Right forelimb (tissue), 1 donor: ENCODE measurements around the gene OR5AR1.
"Not testable (repeated sequence)": the region's sequence is repeated elsewhere in the genome, so short reads cannot be mapped to it uniquely, and the experiment has no call there.

Experiments used
- DNase-seq: peaks from one replicate; pipeline ENCODE4 v3.0.0-alpha.2; 2018

Gene OR5AR1

DNA sequence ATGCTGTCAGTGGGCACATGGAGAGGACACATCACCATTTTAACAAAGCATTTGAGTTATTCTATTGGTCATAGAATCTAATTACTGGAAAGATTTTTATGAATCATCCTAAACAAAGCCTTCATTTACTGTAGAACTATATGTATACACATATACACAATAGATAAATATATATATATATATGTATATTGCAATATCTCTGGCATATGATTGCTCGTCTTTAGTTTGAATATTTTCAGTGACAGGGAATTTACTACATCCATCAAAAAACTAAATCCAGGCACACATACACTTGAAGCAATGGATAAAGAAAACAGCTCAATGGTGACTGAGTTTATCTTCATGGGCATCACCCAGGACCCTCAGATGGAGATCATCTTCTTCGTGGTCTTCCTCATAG is at the start of gene OR5AR1:
TSS of gene OR5AR1 (plus strand) at position 301 of the 400 bp plus-strand sequence. CDS start at position 301, 0 bp downstream.
- DNase-seq: no peak

DNA sequence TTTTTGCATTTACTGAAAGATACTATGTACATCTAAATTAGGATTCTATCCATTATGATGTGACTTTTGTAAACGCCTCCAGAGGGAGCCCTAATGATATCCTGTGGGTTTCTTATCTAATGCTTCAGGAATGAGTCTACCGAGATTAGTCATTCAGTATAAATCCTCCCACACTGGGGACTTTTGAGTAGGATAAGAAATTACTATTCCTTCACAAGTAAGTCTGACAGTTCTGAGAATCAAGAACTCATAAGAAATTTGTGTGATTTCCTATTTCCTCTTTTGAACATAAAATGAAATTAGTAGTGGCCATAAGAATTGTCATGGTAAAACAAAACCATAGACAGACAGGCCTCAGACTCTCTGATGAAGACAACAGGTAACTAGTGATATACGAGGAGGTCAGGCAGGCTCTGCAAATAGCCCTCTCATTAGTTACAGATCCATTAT is 38.8 kb upstream of the OR5AR1 start:
- DNase-seq: no peak

DNA sequence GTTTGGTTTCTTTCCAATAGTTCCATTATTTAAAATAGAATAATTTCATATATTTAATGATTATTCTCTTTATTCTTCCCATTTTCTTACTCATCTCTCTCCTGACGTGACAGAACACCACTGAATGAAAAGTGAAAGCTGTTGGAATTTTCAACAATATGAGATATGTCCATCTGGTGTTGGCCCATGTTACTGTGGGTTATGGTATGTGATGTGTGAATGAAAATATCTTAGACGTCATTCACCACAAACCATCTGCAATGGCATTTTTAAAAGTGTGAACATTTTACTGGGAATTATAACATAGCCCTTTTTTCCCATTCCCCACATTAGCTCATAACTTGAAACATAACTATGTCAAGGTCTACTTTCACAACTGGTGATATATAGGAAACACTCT is 37.5 kb upstream of the OR5AR1 start:
- DNase-seq: no peak

DNA sequence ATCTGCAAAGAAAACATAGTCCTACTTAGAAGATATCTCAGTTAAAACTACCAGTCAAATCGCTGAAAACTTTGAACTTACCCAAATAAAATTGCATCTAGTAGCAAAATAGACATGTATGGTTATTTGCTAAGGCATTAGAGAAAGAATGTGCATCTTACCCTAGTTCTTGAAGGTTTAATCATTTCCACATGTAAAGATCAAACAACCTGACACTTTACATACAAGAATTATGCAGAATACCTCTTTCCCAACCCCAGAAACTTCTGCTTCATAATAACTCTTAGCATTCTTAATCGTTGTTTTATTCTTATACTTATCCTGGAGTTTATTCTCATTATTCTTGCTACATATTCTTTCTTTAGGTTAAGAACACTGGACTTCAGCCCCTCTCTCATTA is 31.2 kb upstream of the OR5AR1 start:
- no peak for DNase-seq

DNA sequence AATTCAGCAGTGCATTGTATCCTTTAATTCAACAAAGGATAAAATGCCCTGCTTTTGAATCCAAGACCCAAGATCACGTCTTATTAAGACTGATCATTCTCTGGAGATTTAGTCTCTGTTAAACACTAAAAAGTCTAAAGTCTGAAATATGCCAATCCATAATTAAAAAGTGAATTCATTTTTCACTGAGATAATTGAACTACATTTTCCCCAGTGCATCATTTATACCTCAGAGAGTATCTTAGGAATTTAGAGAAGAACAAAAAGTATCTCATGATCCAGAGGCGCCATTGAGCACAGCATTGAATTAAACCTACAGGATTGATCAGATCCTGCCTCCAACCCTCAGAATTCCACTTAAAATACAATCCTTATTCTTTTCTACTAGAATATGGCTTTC is 26.6 kb upstream of the OR5AR1 start:
- no peak for DNase-seq

DNA sequence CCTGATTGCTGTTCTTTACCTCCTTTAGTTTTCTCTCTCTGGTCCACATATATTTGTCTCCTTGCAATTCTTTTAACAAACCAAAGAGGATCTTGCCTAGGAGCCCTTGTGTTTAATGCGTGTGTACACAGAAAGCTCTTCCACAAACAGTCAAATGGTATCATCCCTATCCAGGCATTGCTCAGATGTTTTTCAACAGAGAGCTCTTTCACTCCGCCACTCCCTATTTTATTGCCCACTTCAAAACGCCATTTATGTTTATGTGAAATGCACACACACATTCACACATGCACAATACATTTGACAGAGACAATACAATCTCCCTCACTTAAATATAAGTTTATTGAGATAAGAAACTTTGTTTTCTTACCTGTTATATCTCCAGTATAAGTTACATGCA is 26.0 kb upstream of the OR5AR1 start:
- no peak for DNase-seq

DNA sequence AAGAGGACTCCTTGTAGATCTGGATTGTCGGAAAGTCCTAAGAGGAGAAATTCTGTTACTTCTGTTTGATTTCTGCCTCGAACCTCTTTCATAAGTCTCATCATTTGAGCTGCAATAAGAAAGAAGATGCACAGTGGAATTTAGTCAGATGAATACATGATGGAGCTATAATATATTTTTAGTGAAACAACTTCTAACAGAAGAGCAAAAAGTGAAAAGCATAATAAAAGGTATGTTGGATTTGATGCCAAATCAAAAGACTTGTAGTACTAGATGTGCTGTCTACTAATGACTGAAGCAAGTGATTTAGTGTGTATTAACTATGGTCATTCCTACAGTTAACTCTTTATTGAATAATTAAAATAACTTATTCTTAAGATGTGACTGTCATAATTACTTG is 21.1 kb upstream of the OR5AR1 start, which contains the start of gene OR5AP2:
TSS of gene OR5AP2 (minus strand) at position 101 of the 400 bp plus-strand sequence. CDS start at position 101, 0 bp downstream.
- no peak for DNase-seq

DNA sequence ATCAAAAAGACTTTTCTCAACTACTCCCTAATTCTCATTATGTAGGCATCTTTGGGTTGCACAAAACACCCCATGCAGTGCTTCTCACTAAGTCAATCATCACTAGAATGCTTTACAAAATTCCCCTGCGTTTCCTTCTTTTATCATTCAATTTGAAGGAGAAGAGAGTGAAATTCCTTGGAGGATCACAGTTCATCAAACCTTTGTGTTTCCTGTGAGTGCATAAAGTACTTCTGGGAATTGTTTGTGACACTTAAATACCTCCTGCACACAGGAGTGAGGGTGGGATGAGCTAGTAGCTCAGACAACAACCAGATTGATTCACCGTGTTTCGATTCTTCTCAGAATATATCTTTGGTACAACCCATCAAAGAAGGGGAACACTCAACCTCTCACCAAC is 3.7 kb upstream of the OR5AR1 start:
- no peak for DNase-seq

DNA sequence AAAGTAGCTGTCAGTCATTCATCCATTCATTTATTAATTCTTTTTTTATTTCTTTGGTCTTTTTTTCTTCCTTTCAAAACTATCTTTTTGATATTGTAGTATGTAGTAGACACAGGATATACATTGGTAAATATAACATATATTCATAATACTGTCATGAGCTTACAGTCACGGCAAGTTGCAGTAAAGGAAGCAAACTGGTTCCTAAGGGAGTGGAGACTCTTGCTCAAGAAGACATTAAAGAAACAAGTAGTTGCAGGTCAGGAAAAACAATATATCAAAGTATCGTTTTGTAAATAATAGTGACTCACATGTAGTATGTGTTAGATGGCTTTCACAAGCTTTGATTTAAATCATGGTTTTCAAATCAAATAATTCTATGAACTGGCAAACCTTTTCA is 7.5 kb downstream of the OR5AR1 start:
- no peak for DNase-seq

DNA sequence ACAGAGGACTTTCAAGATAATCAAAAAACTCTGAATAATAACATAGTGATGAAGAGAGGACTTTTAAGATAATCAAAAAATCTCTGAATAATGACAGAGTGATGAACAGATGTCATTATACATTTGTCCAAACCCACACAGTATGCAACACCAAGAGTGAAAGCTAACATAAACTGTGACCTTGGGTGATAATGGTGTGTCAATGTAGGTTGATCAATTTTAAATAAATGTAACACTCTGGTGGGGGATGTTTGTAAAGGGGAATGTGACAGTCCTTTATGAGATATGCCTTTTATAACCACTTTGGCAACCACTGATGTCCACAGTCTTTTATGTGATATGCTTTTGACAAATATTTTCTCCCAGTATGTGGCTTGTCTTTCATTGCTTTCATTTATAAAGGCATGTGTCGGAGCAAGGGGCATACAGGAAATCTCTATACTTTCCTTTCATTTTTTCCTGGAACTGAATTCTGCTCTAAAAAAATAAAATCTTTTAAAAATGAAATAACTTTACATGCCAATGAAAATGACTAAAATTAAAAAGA is 25.1 kb downstream of the OR5AR1 start:
- DNase-seq: no peak

DNA sequence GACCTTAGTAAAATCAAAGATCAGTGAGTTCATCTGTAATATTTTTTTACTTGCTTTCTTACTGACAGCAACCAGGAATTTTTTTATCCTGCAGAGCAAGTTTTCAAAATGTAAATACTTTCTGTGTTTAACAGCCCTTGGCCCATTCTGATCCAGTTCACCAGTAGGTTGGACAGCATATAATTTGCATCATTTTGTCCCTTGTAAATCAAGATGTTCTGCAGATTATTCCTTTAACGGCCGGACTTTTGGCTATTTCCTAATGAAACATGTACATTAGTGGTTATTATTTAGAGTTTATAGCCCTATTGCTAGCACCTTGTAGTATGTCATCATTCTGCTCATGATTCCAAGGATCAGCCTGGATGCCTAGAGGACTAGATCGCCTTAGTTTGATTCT is 27.7 kb downstream of the OR5AR1 start:
- DNase-seq: not testable (repeated sequence)

DNA sequence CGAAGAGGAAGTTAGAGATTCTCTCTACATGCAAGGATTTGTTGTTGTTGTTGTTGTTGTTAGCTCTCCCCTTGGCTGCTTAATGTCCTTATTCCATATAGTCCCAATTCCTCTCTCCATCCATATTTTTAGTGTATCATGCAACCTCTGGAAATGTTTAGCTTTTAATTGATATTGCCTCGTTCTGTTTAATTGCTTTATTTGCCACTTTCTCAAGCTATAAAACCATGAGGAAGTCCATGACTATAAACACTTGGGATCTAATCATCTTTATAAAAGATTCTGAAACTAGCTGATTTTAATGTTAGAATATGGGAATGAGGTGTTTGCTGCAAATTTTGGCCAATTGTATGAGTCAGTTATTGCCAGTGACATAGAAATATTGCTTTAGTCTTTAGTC is 29.9 kb downstream of the OR5AR1 start:
- no peak for DNase-seq

DNA sequence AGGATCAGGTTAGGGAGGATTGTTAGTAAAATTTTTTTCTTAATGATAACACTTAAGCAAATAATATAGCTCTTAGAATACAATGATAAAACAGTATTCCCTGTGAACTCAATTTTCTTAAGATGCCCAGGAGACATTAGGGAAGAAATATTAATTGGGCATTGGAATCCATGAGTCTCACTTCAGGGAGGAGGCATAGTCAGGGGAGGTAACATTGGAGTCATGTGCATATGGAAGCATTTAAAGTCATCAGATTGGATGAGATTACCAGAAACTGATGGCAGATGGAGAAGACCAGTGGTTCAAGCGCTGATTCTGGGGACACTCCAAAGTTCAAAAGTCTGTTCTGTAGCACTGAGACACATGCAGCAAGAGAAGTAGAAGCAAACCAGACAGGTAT is 35.3 kb downstream of the OR5AR1 start, which contains the start of gene OR9G1:
TSS of gene OR9G1 (plus strand) at position 301 of the 400 bp plus-strand sequence. CDS start 1,293 bp downstream, outside the sequence.
- DNase-seq: no peak

DNA sequence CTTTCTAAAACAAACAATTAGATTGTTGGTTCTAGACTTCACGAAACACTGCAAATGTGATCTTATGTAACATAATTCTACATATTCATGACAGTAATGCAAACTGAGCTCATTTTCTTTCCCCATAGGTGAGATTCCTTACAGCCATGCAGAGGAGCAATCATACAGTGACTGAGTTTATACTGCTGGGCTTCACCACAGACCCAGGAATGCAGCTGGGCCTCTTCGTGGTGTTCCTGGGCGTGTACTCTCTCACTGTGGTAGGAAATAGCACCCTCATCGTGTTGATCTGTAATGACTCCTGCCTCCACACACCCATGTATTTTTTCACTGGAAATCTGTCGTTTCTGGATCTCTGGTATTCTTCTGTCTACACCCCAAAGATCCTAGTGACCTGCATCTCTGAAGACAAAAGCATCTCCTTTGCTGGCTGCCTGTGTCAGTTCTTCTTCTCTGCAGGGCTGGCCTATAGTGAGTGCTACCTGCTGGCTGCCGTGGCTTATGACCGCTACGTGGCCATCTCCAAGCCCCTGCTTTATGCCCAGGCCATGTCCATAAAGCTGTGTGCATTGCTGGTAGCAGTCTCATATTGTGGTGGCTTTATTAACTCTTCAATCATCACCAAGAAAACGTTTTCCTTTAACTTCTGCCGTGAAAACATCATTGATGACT is 36.9 kb downstream of the OR5AR1 start:
- DNase-seq: no peak

DNA sequence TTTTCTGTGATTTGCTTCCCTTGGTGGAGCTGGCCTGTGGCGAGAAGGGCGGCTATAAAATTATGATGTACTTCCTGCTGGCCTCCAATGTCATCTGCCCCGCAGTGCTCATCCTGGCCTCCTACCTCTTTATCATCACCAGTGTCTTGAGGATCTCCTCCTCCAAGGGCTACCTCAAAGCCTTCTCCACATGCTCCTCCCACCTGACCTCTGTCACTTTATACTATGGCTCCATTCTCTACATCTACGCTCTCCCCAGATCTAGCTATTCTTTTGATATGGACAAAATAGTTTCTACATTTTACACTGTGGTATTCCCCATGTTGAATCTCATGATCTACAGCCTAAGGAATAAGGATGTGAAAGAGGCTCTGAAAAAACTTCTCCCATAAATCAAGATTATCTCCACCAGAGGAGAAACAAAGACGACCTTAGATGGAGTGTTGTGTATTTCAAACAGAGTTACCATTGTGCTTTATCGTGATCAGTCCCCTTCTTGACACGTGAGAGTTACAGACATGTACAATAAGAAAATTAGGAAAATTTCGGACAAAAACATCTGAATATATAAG is 37.5 kb downstream of the OR5AR1 start:
- no peak for DNase-seq

DNA sequence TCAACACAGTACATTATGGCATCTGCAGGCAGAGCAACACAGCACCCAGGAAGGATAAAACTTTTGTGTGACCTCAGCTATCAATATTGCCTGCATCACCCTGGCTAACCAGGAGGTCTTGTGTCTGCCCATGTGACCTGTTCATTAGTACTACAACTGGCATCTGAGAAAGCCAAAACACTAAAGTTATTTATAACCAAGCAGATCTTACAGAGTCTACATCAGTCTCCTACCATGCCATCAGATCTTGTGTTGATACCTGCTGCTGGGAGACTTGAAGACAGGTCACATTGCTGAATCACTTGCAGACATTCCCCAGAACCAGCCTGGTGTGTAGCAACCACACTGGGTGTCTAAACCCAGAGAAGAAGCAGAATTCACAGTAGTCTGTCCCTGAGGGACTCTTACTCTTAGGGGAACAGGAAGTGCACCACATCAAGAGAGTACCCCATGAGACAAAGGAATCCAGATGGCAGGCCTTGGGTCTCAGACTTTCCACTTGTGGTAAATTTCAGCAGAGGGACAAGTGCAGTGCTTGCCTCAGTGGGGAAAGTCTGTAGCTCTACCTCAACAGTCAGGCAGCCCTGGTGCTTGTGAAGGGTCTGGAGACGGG is 42.4 kb downstream of the OR5AR1 start:
- no peak for DNase-seq

DNA sequence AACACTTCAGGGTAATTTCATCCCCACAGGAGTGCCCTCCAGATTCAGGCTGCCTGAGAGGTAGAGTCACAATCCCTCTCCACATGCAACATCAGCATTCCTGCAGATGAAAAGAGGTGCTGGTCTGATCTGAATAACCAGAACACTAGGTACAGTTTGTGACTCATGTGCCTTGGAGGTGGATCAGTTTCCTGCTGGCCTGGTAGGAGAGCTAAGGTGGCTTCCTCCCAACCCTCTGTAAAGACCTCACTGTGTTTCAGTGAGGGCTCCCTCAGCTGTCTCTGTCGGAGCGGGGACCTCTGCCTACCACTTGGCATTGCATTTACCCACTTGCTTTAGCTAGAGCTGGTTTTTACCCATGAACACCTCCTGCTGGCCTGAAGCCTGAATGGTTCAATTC is 43.0 kb downstream of the OR5AR1 start:
- DNase-seq: no peak

DNA sequence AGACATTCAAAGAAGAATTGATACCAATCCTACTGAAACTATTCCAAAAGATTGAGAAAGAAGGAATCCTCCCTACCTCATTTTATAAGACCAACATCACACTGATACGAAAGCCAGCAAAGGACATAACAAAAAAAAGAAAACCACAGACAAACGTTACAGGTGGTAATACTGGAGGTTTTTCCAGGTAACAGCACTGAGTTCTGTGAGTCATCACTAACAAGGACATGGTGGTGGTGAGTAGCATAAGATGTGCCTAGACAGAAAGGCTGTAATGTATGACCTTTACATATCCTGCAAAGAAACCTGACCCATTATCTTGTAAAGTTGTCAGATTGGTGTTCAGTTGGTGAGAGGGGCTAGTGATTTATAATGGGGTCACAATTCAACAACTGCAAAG is 50.7 kb downstream of the OR5AR1 start:
- no peak for DNase-seq
